ENCODE measurements around the gene INAFM2. TPM values are rescaled to one million over a fixed set of nuclear protein-coding genes. Genes with fewer than 3 reads are reported as not detected.

Gene INAFM2
- total and polyA plus RNA-seq, 2 of the 4 experiments (the other 2 are of a cell fraction), result 10.4 to 14.0 TPM

DNA sequence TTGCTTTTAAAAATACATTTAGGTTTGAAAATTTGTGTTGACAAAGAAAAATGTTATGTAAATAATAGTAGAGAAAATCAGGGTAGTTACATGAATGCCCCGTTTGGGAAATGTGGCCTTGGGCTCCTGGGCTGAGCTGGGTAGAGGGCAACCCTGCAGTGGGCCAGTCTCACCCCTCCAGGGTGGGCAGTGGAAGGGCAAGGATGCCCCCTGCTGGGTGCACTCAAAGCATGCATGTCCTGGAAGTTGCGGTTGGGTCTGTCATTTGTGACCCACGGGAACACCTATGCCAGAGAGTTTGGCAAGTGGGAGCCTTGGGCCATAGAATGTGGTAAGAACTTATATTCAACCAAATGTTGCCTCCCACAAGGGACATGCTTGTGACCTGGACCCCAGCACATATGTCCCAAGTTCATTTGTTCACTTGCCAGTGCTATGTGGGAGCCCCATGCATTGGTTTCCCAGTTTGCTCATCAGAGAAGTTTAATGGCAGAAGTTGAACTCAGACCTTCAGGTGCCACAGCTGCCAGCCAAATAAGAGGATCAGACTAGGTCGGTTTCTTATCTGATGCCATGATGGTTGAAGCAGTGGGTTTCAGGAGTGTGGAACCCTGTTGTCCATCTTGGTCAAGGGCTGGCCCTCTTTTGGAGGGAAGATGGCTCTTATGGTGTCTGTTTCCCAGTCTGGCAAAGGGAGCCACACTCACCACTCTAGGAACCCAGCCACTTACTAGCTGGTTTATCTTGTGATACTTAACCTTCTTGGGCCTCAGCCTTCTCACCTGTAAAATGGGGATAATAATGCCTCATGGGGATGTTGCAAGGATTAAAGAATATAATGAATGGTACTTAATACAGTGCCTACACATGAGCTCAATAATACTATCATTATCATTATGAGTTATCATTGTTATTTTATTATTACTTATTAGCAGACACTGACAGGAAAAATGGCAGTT, 13.2 kb upstream of the INAFM2 start (continued):
- TF ChIP-seq NFE2L2 (IDR thresholded peaks at IDR 0.05; ENCODE audit: low read depth, low read length) (no peak), CEBPB (IDR thresholded peaks at IDR 0.05; ENCODE audit: low read depth, low read length) (no peak)

DNA sequence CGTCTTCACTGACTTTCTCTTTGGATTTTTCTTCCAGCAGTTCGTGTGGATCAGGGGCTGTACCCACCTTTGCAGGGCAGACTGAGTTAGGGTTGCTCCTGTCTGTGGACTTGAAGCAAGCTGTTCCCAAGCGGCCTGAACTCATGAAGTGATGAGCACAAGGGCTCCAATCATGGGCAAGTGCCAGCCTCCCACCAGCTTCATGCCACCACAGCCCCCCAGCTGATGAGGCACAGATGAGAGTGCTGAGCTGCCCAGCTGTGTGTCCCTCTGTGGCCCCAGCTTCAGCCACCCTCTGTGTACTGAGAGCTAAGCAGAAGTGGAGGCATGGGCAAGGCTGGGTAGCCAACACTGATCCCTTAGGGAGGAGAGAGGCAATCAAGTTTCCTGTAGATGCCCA, 12.5 kb upstream of the INAFM2 start:
- no peaks in the 10 kb centered on the region for H3K79me1 ChIP-seq (ENCODE audit: low read depth in 1 of 2, low read length in 2 of 2)
- ChIA-PET CTCF (interaction anchor here (0.6 to 1.1 kb wide), 2 partner anchors 14 to 86 kb away, joined by 4 to 5 read pairs; no protein-coding TSS in a partner anchor), POLR2A (ENCODE audit: unreplicated experiment) (no interaction called here)
- no peak overlapping the region for H3K56ac ChIP-seq (ENCODE audit: extremely low read depth, insufficient read depth, low read length)
- no peak overlapping the region for H4K91ac ChIP-seq (ENCODE audit: insufficient read depth, low read depth, low read length)
- H3K36me3 ChIP-seq (ENCODE audit: control insufficient read depth, insufficient read depth, low read length), result no peaks in the 10 kb centered on the region
- no peak overlapping the region for H2AK5ac ChIP-seq (ENCODE audit: low read depth, low read length)
- H3K27ac ChIP-seq (ENCODE audit: insufficient read depth, low read length), result no peak overlapping the region
- no peak overlapping the region for H2BK5ac ChIP-seq (ENCODE audit: low read depth, low read length, poor library complexity, severe bottlenecking)
- no peak overlapping the region for H2BK20ac ChIP-seq (ENCODE audit: low read depth, low read length)
- no peak overlapping the region for H3K4me2 ChIP-seq (ENCODE audit: low read depth, low read length)
- no peak for ATAC-seq (ENCODE audit: low read depth)
- no peak overlapping the region for H2BK120ac ChIP-seq (ENCODE audit: low read depth, low read length)
- BruUV-seq (replicated peaks), result no TSS peak
- no peak overlapping the region for H4K8ac ChIP-seq (ENCODE audit: low read depth in 2 of 2, low read length in 2 of 2)
- in situ Hi-C loops (cut with MboI; ENCODE audit: low sequenced_read_pairs), result no loop called here
- no peak overlapping the region for H2BK15ac ChIP-seq (ENCODE audit: low read depth, low read length)
- no peak overlapping the region for H3K18ac ChIP-seq (ENCODE audit: low read depth, low read length)
- H3K4ac ChIP-seq (ENCODE audit: low read depth, low read length), result no peak overlapping the region
- no peaks in the 10 kb centered on the region for H4K20me1 ChIP-seq (ENCODE audit: insufficient read depth, low read length)
- H3K27me3 ChIP-seq (ENCODE audit: control insufficient read depth, insufficient read depth, low read length), result peaks cover 53% of the 10 kb centered on the region
- H3K9me3 ChIP-seq (ENCODE audit: control insufficient read depth, insufficient read depth, low read length), result no peaks in the 10 kb centered on the region
- no peak for TF ChIP-seq MXI1 (IDR thresholded peaks at IDR 0.05; ENCODE audit: borderline replicate concordance, low read depth, low read length)
- TF ChIP-seq CEBPB (IDR thresholded peaks at IDR 0.05; ENCODE audit: low read depth, low read length), result no peak
- TF ChIP-seq, protein P1, sequence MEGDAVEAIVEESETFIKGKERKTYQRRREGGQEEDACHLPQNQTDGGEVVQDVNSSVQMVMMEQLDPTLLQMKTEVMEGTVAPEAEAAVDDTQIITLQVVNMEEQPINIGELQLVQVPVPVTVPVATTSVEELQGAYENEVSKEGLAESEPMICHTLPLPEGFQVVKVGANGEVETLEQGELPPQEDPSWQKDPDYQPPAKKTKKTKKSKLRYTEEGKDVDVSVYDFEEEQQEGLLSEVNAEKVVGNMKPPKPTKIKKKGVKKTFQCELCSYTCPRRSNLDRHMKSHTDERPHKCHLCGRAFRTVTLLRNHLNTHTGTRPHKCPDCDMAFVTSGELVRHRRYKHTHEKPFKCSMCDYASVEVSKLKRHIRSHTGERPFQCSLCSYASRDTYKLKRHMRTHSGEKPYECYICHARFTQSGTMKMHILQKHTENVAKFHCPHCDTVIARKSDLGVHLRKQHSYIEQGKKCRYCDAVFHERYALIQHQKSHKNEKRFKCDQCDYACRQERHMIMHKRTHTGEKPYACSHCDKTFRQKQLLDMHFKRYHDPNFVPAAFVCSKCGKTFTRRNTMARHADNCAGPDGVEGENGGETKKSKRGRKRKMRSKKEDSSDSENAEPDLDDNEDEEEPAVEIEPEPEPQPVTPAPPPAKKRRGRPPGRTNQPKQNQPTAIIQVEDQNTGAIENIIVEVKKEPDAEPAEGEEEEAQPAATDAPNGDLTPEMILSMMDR (conservative IDR thresholded peaks at IDR 0.05; ENCODE audit: low read depth, low read length), result no peak
- TF ChIP-seq SMC3 (IDR thresholded peaks at IDR 0.05; ENCODE audit: low read depth, low read length), result no peak
- no peak overlapping the region for H4K5ac ChIP-seq (ENCODE audit: low read depth, low read length)
- intact Hi-C loops (cut with micrococcal nuclease), result loop anchor here (1.0 to 2.0 kb wide), 2 partner anchors 32 to 94 kb away; no protein-coding TSS in a partner anchor
- no peaks in the 10 kb centered on the region for H3K9me1 ChIP-seq (ENCODE audit: insufficient read depth, low read length)
- no peak overlapping the region for H2AFZ ChIP-seq (replicated peaks; ENCODE audit: low read length, poor library complexity)
- H3K4me1 ChIP-seq (ENCODE audit: control insufficient read depth, insufficient read depth, low read length), result peaks cover 6% of the 10 kb centered on the region
- WGBS, 2 experiments (ENCODE audit: extremely low coverage in 2 of 2, insufficient read length in 1 of 2), result 20% methylated on average over 1 of the region's 3 CpGs; no CpG with 5 or more reads in 1 of the 2 experiments
- H3K9ac ChIP-seq (ENCODE audit: low read depth, low read length), result no peak overlapping the region
- no peak overlapping the region for H3K4me3 ChIP-seq (ENCODE audit: insufficient read depth, low read depth, low read length)
- DNase-seq, result no peak
- dilution Hi-C loops (cut with HindIII; ENCODE audit: low sequenced_read_pairs, unreplicated experiment), result no loop called here
- no peak overlapping the region for H2AK9ac ChIP-seq (replicated peaks; ENCODE audit: low read depth, low read length, poor library complexity)
- no peak overlapping the region for H3K14ac ChIP-seq (replicated peaks; ENCODE audit: low read depth, low read length)
- H3K23ac ChIP-seq (ENCODE audit: low read depth, low read length), result no peak overlapping the region
